Hepatocyte (in vitro differentiated cells): ENCODE results near the gene YARS1.

Source experiments
- CTCF ChIP-seq: fragments of 200-600 bp; sonication (generic); IDR thresholded peaks from 2 replicates; pipeline ENCODE4 v1.5.1; 2016; ENCODE audit warnings: antibody characterized with exemption, mild to moderate bottlenecking; ENCODE audit not compliant: poor library complexity
- EZH2 ChIP-seq: fragments of 200-600 bp; sonication (generic); IDR thresholded peaks from 2 replicates; pipeline ENCODE4 v1.6.1; 2016; ENCODE audit warnings: antibody characterized with exemption, mild to moderate bottlenecking, borderline replicate concordance
- EZH2phosphoT487 ChIP-seq: fragments of 200-600 bp; sonication (generic); IDR thresholded peaks from one replicate; pipeline ENCODE4 v1.6.1; 2018; ENCODE audit warnings: antibody characterized with exemption, mild to moderate bottlenecking, low read depth, moderate library complexity; ENCODE audit not compliant: unreplicated experiment, severe bottlenecking

- no peak for TF ChIP-seq CTCF
- no peak for TF ChIP-seq EZH2phosphoT487
- TF ChIP-seq EZH2 = no peak
These were observed 48.9 kb downstream of the YARS1 start for GRCh38 chr1:32768110-32768850.
